Fibroblast of pulmonary artery (primary cell): Measurements from ENCODE around the gene PLXNB1.

Experiments used
- DNase-seq: peaks from one replicate; pipeline ENCODE4 v3.0.0-alpha.2; 2010; ENCODE audit warnings: low read depth
- H3K4me3 ChIP-seq: replicated peaks from 2 replicates; pipeline ENCODE4 v1.5.1; 2011; ENCODE audit warnings: low read depth, mild to moderate bottlenecking, control low read depth, low read length, moderate library complexity
- CTCF ChIP-seq: IDR thresholded peaks from 2 replicates; pipeline ENCODE4 v1.5.1; 2011; ENCODE audit warnings: mild to moderate bottlenecking, control low read depth, low read length, inconsistent platforms; ENCODE audit errors: missing control alignments

The PLXNB1 gene

GRCh38 chr3:48410205-48411040, 19.5 kb downstream of the PLXNB1 start:
- no peak for TF ChIP-seq CTCF
- no peak for DNase-seq

GRCh38 chr3:48409291-48410201, 20.3 kb downstream of the PLXNB1 start:
- no peak overlapping the region for H3K4me3 ChIP-seq
- DNase-seq: no peak
- TF ChIP-seq CTCF: no peak

More at GRCh38 chr3:48410205-48411040, 19.5 kb downstream of the PLXNB1 start:
- H3K4me3 ChIP-seq: no peak overlapping the region

GRCh38 chr3:48408823-48409281, 21.0 kb downstream of the PLXNB1 start:
- peak; percentile 6 for TF ChIP-seq CTCF
- no peak overlapping the region for H3K4me3 ChIP-seq
- DNase-seq: no peak

GRCh38 chr3:48407542-48408099, 22.3 kb downstream of the PLXNB1 start:
- no peak for DNase-seq
- H3K4me3 ChIP-seq: no peak overlapping the region
- no peak for TF ChIP-seq CTCF

GRCh38 chr3:48406443-48407431, 23.1 kb downstream of the PLXNB1 start:
- no peak for DNase-seq
- TF ChIP-seq CTCF: no peak
- no peak overlapping the region for H3K4me3 ChIP-seq

GRCh38 chr3:48405971-48406370, 23.9 kb downstream of the PLXNB1 start:
- no peak for TF ChIP-seq CTCF
- no peak overlapping the region for H3K4me3 ChIP-seq
- DNase-seq: no peak
